Heart left ventricle (tissue), 16 donors: ENCODE measurements around the gene NFIB. TPM values are rescaled to one million over a fixed set of nuclear protein-coding genes. Genes with fewer than 3 reads are reported as not detected.

ENCODE experiments used
- ATAC-seq, 4 donors: fragments of 200-7000 bp; cut with Tn5 transposase; one replicate each; pipeline ENCODE4 v1.9.1; 2020 to 2022; ENCODE audit warnings: moderate library complexity in 4 of 4, mild to moderate bottlenecking in 3 of 4, moderate number of reproducible peaks in 1 of 4
- DNase-seq, 5 donors: peaks; one replicate each; pipeline ENCODE4 v3.0.0-alpha.2; 2020
- H3K27ac ChIP-seq, 12 donors: fragments of 200-600 bp; sonication (generic) in 4 of 12; one replicate each; pipeline versions ENCODE4 v1.5.0 to v1.8.0; 2016 to 2022; ENCODE audit warnings: mild to moderate bottlenecking in 2 of 12
- H3K27me3 ChIP-seq, 9 donors: fragments of 200-600 bp; sonication (generic) in 2 of 9; one replicate each; pipeline versions ENCODE4 v1.5.1 to v1.8.0; 2016 to 2022; ENCODE audit warnings: mild to moderate bottlenecking in 3 of 9
- H3K36me3 ChIP-seq, 9 donors: fragments of 200-600 bp; sonication (generic) in 2 of 9; one replicate each; pipeline versions ENCODE4 v1.5.0 to v1.8.0; 2018 to 2022; ENCODE audit warnings: mild to moderate bottlenecking in 2 of 9
- H3K4me1 ChIP-seq, 12 donors: fragments of 200-600 bp; sonication (generic) in 4 of 12; one replicate each; pipeline versions ENCODE4 v1.5.0 to v1.8.0; 2016 to 2022; ENCODE audit warnings: mild to moderate bottlenecking in 3 of 12
- H3K4me3 ChIP-seq, 12 donors: fragments of 200-600 bp; sonication (generic) in 4 of 12; one replicate each; pipeline versions ENCODE4 v1.5.0 to v1.8.0; 2017 to 2022; ENCODE audit warnings: mild to moderate bottlenecking in 9 of 12, moderate library complexity in 4 of 12
- H3K9me3 ChIP-seq, 12 donors: fragments of 200-600 bp; sonication (generic) in 4 of 12; one replicate each; pipeline versions ENCODE4 v1.5.0 to v1.8.0; 2016 to 2022; ENCODE audit warnings: mild to moderate bottlenecking in 1 of 12
- POLR2A ChIP-seq, 2 donors: fragments of 450-650 bp; IDR thresholded peaks; one replicate each; pipeline ENCODE4 v1.6.1; 2017; ENCODE audit warnings: antibody characterized with exemption in 2 of 2, mild to moderate bottlenecking in 2 of 2, moderate library complexity in 2 of 2
- WGBS, 4 donors: extraction: QIAGEN DNeasy Blood & Tissue Kit in 2 of 4; methylation state at CpG; one replicate each; pipeline versions ENCODE4 v1.1.5 to v1.1.7; 2013 to 2018; 5-methylcytosine and 5-hydroxymethylcytosine counted together
- intact Hi-C, 10 donors: fragments of 100-400 bp; cut with DNase I; formaldehyde crosslinking; loops; one replicate each; pipeline versions ENCODE4 v1.11.1 to v1.14.2; 2022
- polyA plus RNA-seq, 2 donors: library from polyadenylated mRNA; stranded (reverse); fragments of 200-250 nt; gene quantifications; one replicate each; pipeline ENCODE4 v1.2.3, GENCODE V29; 2013
- total RNA-seq, 9 donors: library from RNA; depleted of rRNA in 2 of 9; stranded (reverse); fragments of >200 nt in 2 of 9; fragmentation: NEBNext Ultra II Directional in 3 of 9; extraction: Animal tissue kit (Norgen Biotek cat#: 25700) in 3 of 9; gene quantifications; one replicate each; pipeline versions ENCODE4 v1.1.0 to v1.2.4, GENCODE V29; 2016 to 2023
- TF ChIP-seq, protein P1 (sequence below), 12 donors: fragments of 200-600 bp; sonication (generic) in 4 of 12; IDR thresholded peaks; one replicate each; pipeline versions ENCODE4 v1.5.0 to v1.8.0; 2018 to 2022; ENCODE audit warnings: antibody characterized with exemption in 12 of 12, mild to moderate bottlenecking in 5 of 12
- donor health status: ischemic (EF 13 %, LVEDD 7.1; RV severe dilation, severe dysfunction).
- donor health status: healthy with polysubstance abuse.
- donor health status: DM: no; HTN: yes; CAD: no.
- donor health status: DM: no; HTN: no; CAD: no.
- donor health status: ischemic (EF 25% LVEDD 6.9; RV normal size, moderate dysfunction).
- donor health status: ischemic (EF 25% LVEDD 5.7; RV mildly dilated, moderate dysfunction).
- donor health status: healthy.
- donor health status: DM: yes; HTN: yes; CAD: no.
- donor health status: ischemic (EF 35%, LVEDD 5.7; RV mildly dilated, moderate dysfunction).
- donor health status: nonischemic (EF 11% LVEDD 7.7; RV severe dilation, severe dysfunction).
- donor health status: DM: yes; HTN: yes; CAD: no.
- donor health status: PGD.
- donor health status: ischemic (EF 29% LVEDD 5.4; RV normal size, mild dysfunction).
- donor health status: nonischemic (EF 23%, LVEDD 6.1; RV moderate dilation, normal function).

Gene NFIB
- total and polyA plus RNA-seq, 11 donors = 24.5 to 148 (median 98.2) TPM

DNA sequence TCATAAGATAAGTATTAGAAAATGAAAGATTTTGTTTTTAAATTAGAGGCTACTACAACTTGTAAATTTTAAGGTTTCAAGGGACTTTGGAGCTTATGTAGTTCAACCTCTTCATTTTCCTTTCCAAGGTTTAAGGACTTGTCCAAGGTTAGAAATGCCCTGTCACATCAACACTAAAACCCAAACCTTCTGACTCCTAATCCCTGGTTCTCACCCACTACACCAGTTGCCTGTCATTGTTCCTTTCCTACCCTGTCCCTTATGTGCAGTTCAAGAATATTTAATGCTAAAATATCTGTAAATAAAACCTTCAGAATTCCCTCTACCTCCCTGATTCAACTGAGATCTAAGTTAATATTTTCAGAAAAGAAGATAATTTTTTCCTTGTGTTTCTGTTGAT lies 206.4 kb downstream of the NFIB start:
- H3K27me3 ChIP-seq = no peaks in the 10 kb centered on the region
- ATAC-seq = peak in 3 of 4 donors; percentile 27 to 35 (median 35)

DNA sequence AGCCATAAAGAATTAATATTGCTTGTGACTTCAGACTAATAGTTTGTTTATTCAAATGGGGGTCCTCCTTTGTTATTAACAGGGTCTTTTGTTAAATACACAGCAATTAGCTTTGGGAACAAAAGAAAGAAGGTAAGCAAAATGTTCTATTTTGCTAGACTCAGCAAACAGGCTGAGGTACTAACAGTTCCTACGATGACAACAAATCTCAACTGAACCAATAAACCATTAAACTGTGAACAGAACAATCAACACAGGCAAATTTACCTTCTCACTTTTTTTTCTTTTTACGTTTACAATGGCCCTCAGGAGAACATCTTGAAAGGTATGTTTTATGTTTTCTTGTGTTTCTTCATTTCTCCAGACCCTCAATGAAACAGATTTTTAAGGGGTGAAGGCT lies 207.2 kb downstream of the NFIB start:
- H3K4me3 ChIP-seq = no peak overlapping the region
- peak overlapping the region in 1 of 12 donors; percentile 0 for H3K27ac ChIP-seq
- peaks cover 0 to 59% (median 12%) of the 10 kb centered on the region in 12 donors for H3K4me1 ChIP-seq
- H3K9me3 ChIP-seq = no peaks in the 10 kb centered on the region
- TF ChIP-seq, protein P1, sequence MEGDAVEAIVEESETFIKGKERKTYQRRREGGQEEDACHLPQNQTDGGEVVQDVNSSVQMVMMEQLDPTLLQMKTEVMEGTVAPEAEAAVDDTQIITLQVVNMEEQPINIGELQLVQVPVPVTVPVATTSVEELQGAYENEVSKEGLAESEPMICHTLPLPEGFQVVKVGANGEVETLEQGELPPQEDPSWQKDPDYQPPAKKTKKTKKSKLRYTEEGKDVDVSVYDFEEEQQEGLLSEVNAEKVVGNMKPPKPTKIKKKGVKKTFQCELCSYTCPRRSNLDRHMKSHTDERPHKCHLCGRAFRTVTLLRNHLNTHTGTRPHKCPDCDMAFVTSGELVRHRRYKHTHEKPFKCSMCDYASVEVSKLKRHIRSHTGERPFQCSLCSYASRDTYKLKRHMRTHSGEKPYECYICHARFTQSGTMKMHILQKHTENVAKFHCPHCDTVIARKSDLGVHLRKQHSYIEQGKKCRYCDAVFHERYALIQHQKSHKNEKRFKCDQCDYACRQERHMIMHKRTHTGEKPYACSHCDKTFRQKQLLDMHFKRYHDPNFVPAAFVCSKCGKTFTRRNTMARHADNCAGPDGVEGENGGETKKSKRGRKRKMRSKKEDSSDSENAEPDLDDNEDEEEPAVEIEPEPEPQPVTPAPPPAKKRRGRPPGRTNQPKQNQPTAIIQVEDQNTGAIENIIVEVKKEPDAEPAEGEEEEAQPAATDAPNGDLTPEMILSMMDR (IDR thresholded peaks at IDR 0.05) = no peak
- no peak for TF ChIP-seq POLR2A (IDR thresholded peaks at IDR 0.05)
- DNase-seq (no peak), ATAC-seq (no peak)
- intact Hi-C loops = loop anchor here in 2 of 10 donors (10.0 kb wide), 2 partner anchors 662 to 672 kb away; no protein-coding TSS in a partner anchor
- WGBS, 4 donors = 86 to 94% (median 89%) methylated on average over 2 of the region's 2 CpGs
- H3K27me3 ChIP-seq = no peaks in the 10 kb centered on the region
- H3K36me3 ChIP-seq = peaks cover 0 to 43% (median 2%) of the 10 kb centered on the region in 9 donors

More for the DNA sequence above, 206.4 kb downstream of the NFIB start:
- no peak for DNase-seq
- Histone ChIP-seq H3K27ac (peak overlapping the region in 9 of 12 donors; percentile 18 to 68 (median 39)), H3K9me3 (no peaks in the 10 kb centered on the region), H3K4me1 (peaks cover 0 to 56% (median 11%) of the 10 kb centered on the region in 12 donors), H3K4me3 (no peak overlapping the region), H3K36me3 (peaks cover 0 to 46% (median 7%) of the 10 kb centered on the region in 9 donors)
- no peak for TF ChIP-seq POLR2A (IDR thresholded peaks at IDR 0.05)
- TF ChIP-seq, protein P1 (IDR thresholded peaks at IDR 0.05) = no peak
- intact Hi-C loops = loop anchor here in 2 of 10 donors (10.0 kb wide), 2 partner anchors 663 to 673 kb away; no protein-coding TSS in a partner anchor

DNA sequence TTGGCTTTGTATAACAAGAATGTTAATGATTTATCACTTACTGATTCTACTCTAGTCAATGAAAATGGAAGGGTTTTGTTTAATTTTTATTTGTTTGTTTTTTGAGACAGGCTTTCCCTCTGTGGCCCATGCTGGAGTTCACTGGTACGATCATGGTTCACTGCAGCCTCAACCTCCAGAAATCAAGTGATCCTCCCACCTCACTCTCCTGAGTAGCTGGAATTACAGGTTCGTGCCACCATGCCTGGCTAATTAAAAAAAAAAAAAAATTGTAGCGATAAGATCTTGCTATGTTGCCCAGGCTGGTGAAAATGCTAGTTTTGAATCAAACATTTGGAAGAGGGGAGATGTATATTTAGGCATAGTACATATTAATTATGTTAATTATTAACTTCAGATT lies 209.4 kb downstream of the NFIB start:
- 95 to 98% (median 97%) methylated on average over 3 of the region's 3 CpGs for WGBS, 4 donors
- intact Hi-C loops = loop anchor here in 2 of 10 donors (10.0 kb wide), 2 partner anchors 660 to 670 kb away; no protein-coding TSS in a partner anchor
- no peaks in the 10 kb centered on the region for H3K27me3 ChIP-seq
- H3K27ac ChIP-seq = no peak overlapping the region
- H3K9me3 ChIP-seq = no peaks in the 10 kb centered on the region
- no peak for ATAC-seq
- DNase-seq = no peak
- peaks cover 0 to 25% (median 2%) of the 10 kb centered on the region in 9 donors for H3K36me3 ChIP-seq
- TF ChIP-seq POLR2A (IDR thresholded peaks at IDR 0.05) = no peak
- TF ChIP-seq, protein P1 (IDR thresholded peaks at IDR 0.05) = no peak
- H3K4me3 ChIP-seq = no peak overlapping the region
- H3K4me1 ChIP-seq = peaks cover 0 to 60% (median 13%) of the 10 kb centered on the region in 12 donors

DNA sequence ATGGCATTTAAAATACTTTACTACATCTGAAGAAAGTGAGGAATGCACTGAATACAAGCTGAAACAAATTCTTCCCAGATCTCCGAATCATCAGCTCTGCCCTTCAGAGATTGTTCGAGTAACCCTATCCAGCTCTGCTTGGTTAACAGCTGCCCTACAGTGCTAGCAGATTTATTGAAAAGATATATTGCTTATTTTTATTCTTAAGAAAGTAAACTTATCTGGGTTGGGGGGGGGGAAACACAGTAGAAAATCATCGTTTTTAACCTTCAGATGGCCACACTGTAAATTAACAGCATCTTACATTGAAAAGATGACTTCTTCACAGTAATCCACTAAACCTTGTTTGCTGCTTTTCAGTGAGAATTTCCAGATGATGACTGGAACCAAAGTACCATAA lies 210.8 kb downstream of the NFIB start:
- Histone ChIP-seq H3K4me1 (peaks cover 0 to 63% (median 25%) of the 10 kb centered on the region in 12 donors), H3K36me3 (peaks cover 0 to 17% (median 2%) of the 10 kb centered on the region in 9 donors), H3K9me3 (no peaks in the 10 kb centered on the region), H3K4me3 (peak overlapping the region in 4 of 12 donors; percentile 6 to 27 (median 18)), H3K27ac (peak overlapping the region in 6 of 12 donors; percentile 4 to 46 (median 20)), H3K27me3 (no peaks in the 10 kb centered on the region)
- TF ChIP-seq, protein P1 (IDR thresholded peaks at IDR 0.05) = no peak
- TF ChIP-seq POLR2A (IDR thresholded peaks at IDR 0.05) = no peak
- intact Hi-C loops = loop anchor here in 2 of 10 donors (10.0 kb wide), 2 partner anchors 658 to 668 kb away; no protein-coding TSS in a partner anchor
- 25 to 42% (median 35%) methylated on average over 3 of the region's 3 CpGs for WGBS, 4 donors
- ATAC-seq = no peak
- DNase-seq = no peak
